ENCODE measurements around the gene AFAP1L2.

Gene AFAP1L2

DNA sequence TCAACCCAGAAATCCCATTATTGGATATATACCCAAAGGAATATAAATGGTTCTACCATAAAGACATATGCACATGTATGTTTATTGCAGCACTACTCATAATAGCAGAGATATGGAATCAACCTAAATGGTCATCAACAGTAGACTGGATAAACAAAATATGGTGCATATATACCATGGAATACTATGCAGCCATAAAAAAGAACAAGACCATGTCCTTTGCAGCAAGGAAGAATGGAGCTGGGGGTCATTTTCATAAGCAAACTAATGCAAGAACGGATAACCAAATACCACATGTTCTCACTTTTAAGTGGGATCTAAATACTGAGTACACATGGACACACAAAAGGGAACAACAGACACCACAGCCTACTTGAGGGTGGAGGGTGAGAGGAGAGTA lies 2.2 kb upstream of the AFAP1L2 start:
- TF ChIP-seq, protein P1, sequence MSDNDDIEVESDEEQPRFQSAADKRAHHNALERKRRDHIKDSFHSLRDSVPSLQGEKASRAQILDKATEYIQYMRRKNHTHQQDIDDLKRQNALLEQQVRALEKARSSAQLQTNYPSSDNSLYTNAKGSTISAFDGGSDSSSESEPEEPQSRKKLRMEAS (IDR thresholded peaks at IDR 0.05): no peak
- TF ChIP-seq CEBPB (IDR thresholded peaks at IDR 0.05) (no peak), EP300 (IDR thresholded peaks at IDR 0.05; ENCODE audit: borderline replicate concordance) (no peak), CREB1 (IDR thresholded peaks at IDR 0.05; ENCODE audit: low read depth) (no peak), EGR1 (IDR thresholded peaks at IDR 0.05) (no peak), FOXM1 (IDR thresholded peaks at IDR 0.05; ENCODE audit: borderline replicate concordance, low read depth) (no peak), YY1 (IDR thresholded peaks at IDR 0.05; ENCODE audit: low read depth) (no peak), TAF1 (IDR thresholded peaks at IDR 0.05; ENCODE audit: low read depth) (no peak), RAD21 (IDR thresholded peaks at IDR 0.05; ENCODE audit: low read depth) (no peak), TCF12 (IDR thresholded peaks at IDR 0.05; ENCODE audit: low read depth) (no peak), NFIC (IDR thresholded peaks at IDR 0.05) (no peak), ZBTB7A (IDR thresholded peaks at IDR 0.05; ENCODE audit: low read depth) (no peak), TEAD4 (IDR thresholded peaks at IDR 0.05) (no peak)
- TF ChIP-seq, protein P2, sequence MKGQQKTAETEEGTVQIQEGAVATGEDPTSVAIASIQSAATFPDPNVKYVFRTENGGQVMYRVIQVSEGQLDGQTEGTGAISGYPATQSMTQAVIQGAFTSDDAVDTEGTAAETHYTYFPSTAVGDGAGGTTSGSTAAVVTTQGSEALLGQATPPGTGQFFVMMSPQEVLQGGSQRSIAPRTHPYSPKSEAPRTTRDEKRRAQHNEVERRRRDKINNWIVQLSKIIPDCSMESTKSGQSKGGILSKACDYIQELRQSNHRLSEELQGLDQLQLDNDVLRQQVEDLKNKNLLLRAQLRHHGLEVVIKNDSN (IDR thresholded peaks at IDR 0.05): no peak
- TF ChIP-seq, protein P3, sequence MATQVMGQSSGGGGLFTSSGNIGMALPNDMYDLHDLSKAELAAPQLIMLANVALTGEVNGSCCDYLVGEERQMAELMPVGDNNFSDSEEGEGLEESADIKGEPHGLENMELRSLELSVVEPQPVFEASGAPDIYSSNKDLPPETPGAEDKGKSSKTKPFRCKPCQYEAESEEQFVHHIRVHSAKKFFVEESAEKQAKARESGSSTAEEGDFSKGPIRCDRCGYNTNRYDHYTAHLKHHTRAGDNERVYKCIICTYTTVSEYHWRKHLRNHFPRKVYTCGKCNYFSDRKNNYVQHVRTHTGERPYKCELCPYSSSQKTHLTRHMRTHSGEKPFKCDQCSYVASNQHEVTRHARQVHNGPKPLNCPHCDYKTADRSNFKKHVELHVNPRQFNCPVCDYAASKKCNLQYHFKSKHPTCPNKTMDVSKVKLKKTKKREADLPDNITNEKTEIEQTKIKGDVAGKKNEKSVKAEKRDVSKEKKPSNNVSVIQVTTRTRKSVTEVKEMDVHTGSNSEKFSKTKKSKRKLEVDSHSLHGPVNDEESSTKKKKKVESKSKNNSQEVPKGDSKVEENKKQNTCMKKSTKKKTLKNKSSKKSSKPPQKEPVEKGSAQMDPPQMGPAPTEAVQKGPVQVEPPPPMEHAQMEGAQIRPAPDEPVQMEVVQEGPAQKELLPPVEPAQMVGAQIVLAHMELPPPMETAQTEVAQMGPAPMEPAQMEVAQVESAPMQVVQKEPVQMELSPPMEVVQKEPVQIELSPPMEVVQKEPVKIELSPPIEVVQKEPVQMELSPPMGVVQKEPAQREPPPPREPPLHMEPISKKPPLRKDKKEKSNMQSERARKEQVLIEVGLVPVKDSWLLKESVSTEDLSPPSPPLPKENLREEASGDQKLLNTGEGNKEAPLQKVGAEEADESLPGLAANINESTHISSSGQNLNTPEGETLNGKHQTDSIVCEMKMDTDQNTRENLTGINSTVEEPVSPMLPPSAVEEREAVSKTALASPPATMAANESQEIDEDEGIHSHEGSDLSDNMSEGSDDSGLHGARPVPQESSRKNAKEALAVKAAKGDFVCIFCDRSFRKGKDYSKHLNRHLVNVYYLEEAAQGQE (IDR thresholded peaks at IDR 0.05; ENCODE audit: low read depth): no peak

DNA sequence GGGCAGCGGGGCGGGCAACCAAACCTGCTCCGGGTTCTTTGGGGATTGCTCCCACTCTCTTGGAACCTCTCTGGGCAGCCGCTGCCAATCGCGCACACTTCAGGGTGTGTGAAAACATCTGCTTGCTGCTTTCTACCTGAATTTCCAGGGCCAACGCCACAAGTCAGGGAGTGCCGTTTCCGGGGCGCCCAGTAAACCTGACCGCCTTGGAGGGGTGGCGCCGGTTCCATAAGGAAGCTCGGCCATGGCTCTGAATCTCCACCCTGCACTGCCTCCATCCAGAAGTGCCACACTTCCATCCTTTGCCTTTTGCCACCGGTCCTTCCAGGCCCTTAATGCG lies 679 bp upstream of the AFAP1L2 start:
- TF ChIP-seq, protein P1 (IDR thresholded peaks at IDR 0.05): no peak
- TF ChIP-seq FOXM1 (IDR thresholded peaks at IDR 0.05; ENCODE audit: borderline replicate concordance, low read depth) (0 out of 2 replicates have a peak, but pooled peaks have one; percentile 35), YY1 (IDR thresholded peaks at IDR 0.05; ENCODE audit: low read depth) (peak; percentile 58; the same call in 1 of the 2 replicates), TAF1 (IDR thresholded peaks at IDR 0.05; ENCODE audit: low read depth) (peak; percentile 37; the same call in 1 of the 2 replicates)

DNA sequence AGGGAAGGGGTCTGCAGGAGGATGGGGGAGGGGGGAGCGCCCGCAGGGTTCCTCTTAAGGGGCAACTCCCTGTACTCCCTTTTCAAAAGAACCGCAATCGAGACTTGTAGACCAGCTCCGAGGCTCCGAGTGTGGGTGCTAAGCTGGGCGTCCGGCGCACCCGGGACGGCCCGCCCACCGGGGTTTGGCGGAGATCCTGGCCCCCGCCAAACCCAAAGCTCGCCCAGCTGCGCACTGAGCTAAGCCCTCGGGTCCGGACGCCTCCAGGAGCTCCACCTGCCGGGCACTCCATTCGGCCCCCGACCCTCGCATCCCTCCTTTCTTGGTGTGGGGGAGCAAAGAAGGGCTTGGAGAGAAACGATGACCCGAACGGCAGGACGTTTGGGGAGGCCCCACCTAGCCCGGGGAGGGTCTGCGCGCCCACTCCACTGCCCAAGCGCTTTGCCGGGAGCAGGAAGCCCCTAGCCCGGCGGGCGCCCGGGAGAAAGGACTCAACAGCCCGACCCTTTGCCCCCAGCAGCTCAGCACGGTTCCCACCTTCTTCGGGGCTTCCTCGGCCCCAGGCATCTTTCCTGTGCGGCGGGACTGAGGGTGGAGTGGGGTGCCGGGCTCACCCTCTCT lies 651 bp downstream of the AFAP1L2 start:
- TF ChIP-seq ZBTB7A (IDR thresholded peaks at IDR 0.05; ENCODE audit: low read depth): peak; percentile 98
- TF ChIP-seq TCF12 (IDR thresholded peaks at IDR 0.05; ENCODE audit: low read depth): peak; percentile 63; the same call in 1 of the 2 replicates
- no peak for TF ChIP-seq TEAD4 (IDR thresholded peaks at IDR 0.05)
- TF ChIP-seq, protein P3 (IDR thresholded peaks at IDR 0.05; ENCODE audit: low read depth): no peak
- no peak for TF ChIP-seq EGR1 (IDR thresholded peaks at IDR 0.05)
- TF ChIP-seq RAD21 (IDR thresholded peaks at IDR 0.05; ENCODE audit: low read depth): peak; percentile 46
- 0 out of 2 replicates have a peak, but pooled peaks have one; percentile 19 for TF ChIP-seq NFIC (IDR thresholded peaks at IDR 0.05)
- TF ChIP-seq FOXM1 (IDR thresholded peaks at IDR 0.05; ENCODE audit: borderline replicate concordance, low read depth): no peak
- no peak; the same call in 1 of the 2 replicates for TF ChIP-seq CREB1 (IDR thresholded peaks at IDR 0.05; ENCODE audit: low read depth)
- no peak for TF ChIP-seq TAF1 (IDR thresholded peaks at IDR 0.05; ENCODE audit: low read depth)
- no peak for TF ChIP-seq YY1 (IDR thresholded peaks at IDR 0.05; ENCODE audit: low read depth)
- TF ChIP-seq EP300 (IDR thresholded peaks at IDR 0.05; ENCODE audit: borderline replicate concordance): no peak

DNA sequence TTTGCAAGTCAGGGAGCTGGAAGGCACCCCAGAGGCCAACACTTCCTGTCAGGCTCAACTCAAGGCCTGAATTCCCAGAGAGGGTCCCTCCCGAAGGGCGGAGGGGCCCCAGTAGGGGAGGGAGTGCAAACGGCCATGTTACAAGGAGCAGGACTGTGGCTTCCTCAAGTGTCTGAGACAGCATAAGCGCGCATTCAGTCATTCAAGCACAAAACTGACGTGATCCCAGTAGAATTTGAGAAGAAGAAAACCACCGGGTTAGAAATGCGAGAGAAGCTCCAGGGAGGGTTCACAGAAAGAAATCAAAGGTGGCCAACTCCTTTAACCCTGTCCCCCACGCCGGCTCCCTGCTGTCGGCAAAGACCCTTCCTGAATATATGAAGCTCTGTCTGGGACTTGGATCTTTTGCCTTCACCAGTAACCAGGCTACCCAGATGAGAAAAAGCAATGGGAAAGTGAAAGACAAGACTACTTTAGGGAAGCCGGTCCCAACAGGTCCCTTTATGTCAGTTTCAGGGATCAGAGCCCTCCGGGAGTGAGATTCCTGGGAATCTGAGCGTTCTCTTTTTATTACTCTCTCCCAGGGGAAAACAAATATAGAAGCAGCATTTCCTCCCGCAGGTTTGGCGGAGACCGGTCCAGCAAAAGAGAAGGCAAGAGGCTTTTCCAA lies 1.3 kb downstream of the AFAP1L2 start:
- TF ChIP-seq TCF12 (IDR thresholded peaks at IDR 0.05; ENCODE audit: low read depth) (0 out of 2 replicates have a peak, but pooled peaks have one; percentile 2), NFIC (IDR thresholded peaks at IDR 0.05) (no peak)

DNA sequence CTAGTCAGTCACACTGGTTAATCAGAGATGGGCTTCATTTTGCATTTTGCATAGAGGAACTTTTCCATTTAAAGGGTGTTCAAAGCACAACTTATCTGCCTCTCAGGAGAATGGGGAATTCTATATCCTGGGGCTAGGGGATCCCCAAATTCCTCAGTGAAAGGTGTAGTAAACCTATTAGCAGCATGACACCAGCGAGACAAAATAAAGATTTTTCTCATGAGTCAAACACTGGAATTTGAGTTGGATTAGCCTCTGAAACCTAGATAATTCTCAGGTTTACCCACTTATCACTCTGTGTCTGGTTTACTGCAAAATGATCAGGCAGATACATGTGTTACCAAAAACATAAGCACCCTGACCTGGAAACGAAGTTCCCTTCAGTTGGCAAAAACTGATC lies 2.1 kb downstream of the AFAP1L2 start:
- TF ChIP-seq TAF1 (IDR thresholded peaks at IDR 0.05; ENCODE audit: low read depth) (no peak), TCF12 (IDR thresholded peaks at IDR 0.05; ENCODE audit: low read depth) (no peak), ZBTB7A (IDR thresholded peaks at IDR 0.05; ENCODE audit: low read depth) (no peak)

DNA sequence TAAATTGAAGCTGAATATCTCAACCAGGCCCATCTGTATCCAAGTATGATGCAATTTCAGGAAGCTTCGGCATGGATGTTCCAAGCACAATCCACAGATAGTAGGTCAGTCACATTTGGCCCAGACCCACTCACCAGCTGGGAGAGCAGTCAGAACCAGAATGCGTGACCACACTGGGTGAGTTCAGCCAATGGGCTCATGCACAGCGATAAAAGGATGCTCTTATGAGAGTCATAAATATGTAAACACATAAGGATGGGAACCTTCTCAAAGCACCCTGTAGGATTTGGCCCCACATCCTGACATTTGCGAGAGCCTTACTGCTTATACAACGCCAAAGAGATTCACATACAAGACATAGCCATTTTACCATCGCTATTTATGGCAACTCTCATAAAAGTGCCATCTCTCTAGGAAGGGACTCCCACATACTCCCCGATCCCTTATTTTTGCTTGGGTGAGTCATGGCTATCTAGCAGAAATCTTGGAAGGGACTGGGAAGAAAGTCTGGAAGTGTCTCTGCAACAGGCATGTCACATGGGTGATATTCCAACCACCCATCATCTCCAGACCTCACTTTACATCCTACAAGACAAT lies 3.0 kb downstream of the AFAP1L2 start:
- no peak for TF ChIP-seq CREB1 (IDR thresholded peaks at IDR 0.05; ENCODE audit: low read depth)
- peak; percentile 67 for TF ChIP-seq CEBPB (IDR thresholded peaks at IDR 0.05)
- no peak for TF ChIP-seq ZBTB7A (IDR thresholded peaks at IDR 0.05; ENCODE audit: low read depth)
- TF ChIP-seq, protein P2 (IDR thresholded peaks at IDR 0.05): no peak
